ENCODE data around the gene ITCH.

- TF ChIP-seq HDAC2 (IDR thresholded peaks at IDR 0.05; ENCODE audit: borderline replicate concordance in 1 of 2, low read depth in 2 of 2, low read length in 2 of 2) = no peak
- no peak for TF ChIP-seq CTCF (IDR thresholded peaks at IDR 0.05; ENCODE audit: control extremely low read depth in 1 of 3, insufficient read depth in 1 of 3, low read depth in 1 of 3, low read length in 3 of 3)
- no peak for TF ChIP-seq FOSL1 (IDR thresholded peaks at IDR 0.05; ENCODE audit: insufficient read depth, low read depth, low read length)
- no peak for TF ChIP-seq RFX5 (IDR thresholded peaks at IDR 0.05; ENCODE audit: borderline replicate concordance, low read depth, low read length)
- no peak for TF ChIP-seq EP300 (IDR thresholded peaks at IDR 0.05; ENCODE audit: borderline replicate concordance in 1 of 2, low read depth in 2 of 2, low read length in 2 of 2)
- no peak for TF ChIP-seq PHF8 (conservative IDR thresholded peaks at IDR 0.05; ENCODE audit: low read depth, low read length)
These were observed 162.8 kb downstream of the ITCH start for GRCh38 chr20:34525709-34526416.
